ENCODE results near the gene SMAD6.

SMAD6 gene

GRCh38 chr15:66701422-66702034 lies 508 bp upstream of the SMAD6 start:
- peaks cover 22 to 33% of the 10 kb centered on the region in 2 donors for H3K4me1 ChIP-seq (ENCODE audit: control insufficient read depth in 2 of 2, insufficient read depth in 2 of 2, low read length in 2 of 2)
- no peaks in the 10 kb centered on the region for H3K27me3 ChIP-seq (ENCODE audit: control insufficient read depth in 2 of 2, insufficient read depth in 2 of 2, low read length in 2 of 2)
- H3K9me3 ChIP-seq (ENCODE audit: control insufficient read depth in 2 of 2, low read length in 2 of 2): no peaks in the 10 kb centered on the region
- no peaks in the 10 kb centered on the region for H3K36me3 ChIP-seq (ENCODE audit: control insufficient read depth in 2 of 2, insufficient read depth in 2 of 2, low read length in 2 of 2)
- peak overlapping the region; percentile 38 to 65 for H3K9ac ChIP-seq (ENCODE audit: low read depth in 1 of 2, low read length in 2 of 2)
- H3K4me3 ChIP-seq (ENCODE audit: low read length in 2 of 2): peak overlapping the region; percentile 75 to 87
- peak overlapping the region; percentile 75 to 88 for H3K27ac ChIP-seq (ENCODE audit: low read depth in 2 of 2, low read length in 2 of 2)

GRCh38 chr15:66702787-66703539 lies 927 bp downstream of the SMAD6 start:
- Histone ChIP-seq H3K4me1 (ENCODE audit: control insufficient read depth in 2 of 2, insufficient read depth in 2 of 2, low read length in 2 of 2) (peaks cover 34 to 44% of the 10 kb centered on the region in 2 donors), H3K9ac (ENCODE audit: low read depth in 1 of 2, low read length in 2 of 2) (peak overlapping the region; percentile 75 to 76), H3K36me3 (ENCODE audit: control insufficient read depth in 2 of 2, insufficient read depth in 2 of 2, low read length in 2 of 2) (no peaks in the 10 kb centered on the region), H3K4me3 (ENCODE audit: low read length in 2 of 2) (peak overlapping the region; percentile 67 to 87), H3K27me3 (ENCODE audit: control insufficient read depth in 2 of 2, insufficient read depth in 2 of 2, low read length in 2 of 2) (no peaks in the 10 kb centered on the region), H3K9me3 (ENCODE audit: control insufficient read depth in 2 of 2, low read length in 2 of 2) (no peaks in the 10 kb centered on the region), H3K27ac (ENCODE audit: low read depth in 2 of 2, low read length in 2 of 2) (peak overlapping the region; percentile 75 to 88)

- Histone ChIP-seq H3K4me3 (ENCODE audit: low read length in 2 of 2) (peak overlapping the region; percentile 67 to 87), H3K4me1 (ENCODE audit: control insufficient read depth in 2 of 2, insufficient read depth in 2 of 2, low read length in 2 of 2) (peaks cover 34 to 41% of the 10 kb centered on the region in 2 donors), H3K9me3 (ENCODE audit: control insufficient read depth in 2 of 2, low read length in 2 of 2) (no peaks in the 10 kb centered on the region), H3K36me3 (ENCODE audit: control insufficient read depth in 2 of 2, insufficient read depth in 2 of 2, low read length in 2 of 2) (no peaks in the 10 kb centered on the region), H3K27ac (ENCODE audit: low read depth in 2 of 2, low read length in 2 of 2) (peak overlapping the region; percentile 32 to 75), H3K9ac (ENCODE audit: low read depth in 1 of 2, low read length in 2 of 2) (peak overlapping the region; percentile 56 to 75), H3K27me3 (ENCODE audit: control insufficient read depth in 2 of 2, insufficient read depth in 2 of 2, low read length in 2 of 2) (no peaks in the 10 kb centered on the region)
Observed at GRCh38 chr15:66703540-66703941, 1.5 kb downstream of the SMAD6 start.

GRCh38 chr15:66704019-66704802 lies 2.2 kb downstream of the SMAD6 start:
- peaks cover 34 to 41% of the 10 kb centered on the region in 2 donors for H3K4me1 ChIP-seq (ENCODE audit: control insufficient read depth in 2 of 2, insufficient read depth in 2 of 2, low read length in 2 of 2)

GRCh38 chr15:66704803-66705153 lies 2.7 kb downstream of the SMAD6 start:
- Histone ChIP-seq H3K27ac (ENCODE audit: low read depth in 2 of 2, low read length in 2 of 2) (no peak overlapping the region), H3K4me1 (ENCODE audit: control insufficient read depth in 2 of 2, insufficient read depth in 2 of 2, low read length in 2 of 2) (peaks cover 34 to 41% of the 10 kb centered on the region in 2 donors), H3K27me3 (ENCODE audit: control insufficient read depth in 2 of 2, insufficient read depth in 2 of 2, low read length in 2 of 2) (no peaks in the 10 kb centered on the region), H3K4me3 (ENCODE audit: low read length in 2 of 2) (peak overlapping the region; percentile 67 to 87), H3K9ac (ENCODE audit: low read depth in 1 of 2, low read length in 2 of 2) (peak overlapping the region in 1 of 2 donors; percentile 75), H3K36me3 (ENCODE audit: control insufficient read depth in 2 of 2, insufficient read depth in 2 of 2, low read length in 2 of 2) (no peaks in the 10 kb centered on the region), H3K9me3 (ENCODE audit: control insufficient read depth in 2 of 2, low read length in 2 of 2) (no peaks in the 10 kb centered on the region)

More at GRCh38 chr15:66704019-66704802, 2.2 kb downstream of the SMAD6 start:
- peak overlapping the region; percentile 67 to 87 for H3K4me3 ChIP-seq (ENCODE audit: low read length in 2 of 2)
- no peaks in the 10 kb centered on the region for H3K27me3 ChIP-seq (ENCODE audit: control insufficient read depth in 2 of 2, insufficient read depth in 2 of 2, low read length in 2 of 2)
- peak overlapping the region; percentile 56 to 75 for H3K9ac ChIP-seq (ENCODE audit: low read depth in 1 of 2, low read length in 2 of 2)
- no peaks in the 10 kb centered on the region for H3K9me3 ChIP-seq (ENCODE audit: control insufficient read depth in 2 of 2, low read length in 2 of 2)
- H3K27ac ChIP-seq (ENCODE audit: low read depth in 2 of 2, low read length in 2 of 2): peak overlapping the region; percentile 20 to 35
- H3K36me3 ChIP-seq (ENCODE audit: control insufficient read depth in 2 of 2, insufficient read depth in 2 of 2, low read length in 2 of 2): no peaks in the 10 kb centered on the region

GRCh38 chr15:66705277-66706146 lies 3.5 kb downstream of the SMAD6 start:
- H3K27ac ChIP-seq (ENCODE audit: low read depth in 2 of 2, low read length in 2 of 2): peak overlapping the region in 1 of 2 donors; percentile 4
- peaks cover 34 to 38% of the 10 kb centered on the region in 2 donors for H3K4me1 ChIP-seq (ENCODE audit: control insufficient read depth in 2 of 2, insufficient read depth in 2 of 2, low read length in 2 of 2)

GRCh38 chr15:66706225-66706732 lies 4.2 kb downstream of the SMAD6 start:
- H3K36me3 ChIP-seq (ENCODE audit: control insufficient read depth in 2 of 2, insufficient read depth in 2 of 2, low read length in 2 of 2): no peaks in the 10 kb centered on the region
- no peaks in the 10 kb centered on the region for H3K9me3 ChIP-seq (ENCODE audit: control insufficient read depth in 2 of 2, low read length in 2 of 2)
- H3K4me1 ChIP-seq (ENCODE audit: control insufficient read depth in 2 of 2, insufficient read depth in 2 of 2, low read length in 2 of 2): peaks cover 34 to 37% of the 10 kb centered on the region in 2 donors
- H3K27ac ChIP-seq (ENCODE audit: low read depth in 2 of 2, low read length in 2 of 2): peak overlapping the region in 1 of 2 donors; percentile 4
- H3K27me3 ChIP-seq (ENCODE audit: control insufficient read depth in 2 of 2, insufficient read depth in 2 of 2, low read length in 2 of 2): no peaks in the 10 kb centered on the region
- H3K9ac ChIP-seq (ENCODE audit: low read depth in 1 of 2, low read length in 2 of 2): no peak overlapping the region
- peak overlapping the region; percentile 3 to 33 for H3K4me3 ChIP-seq (ENCODE audit: low read length in 2 of 2)

More at GRCh38 chr15:66705277-66706146, 3.5 kb downstream of the SMAD6 start:
- H3K4me3 ChIP-seq (ENCODE audit: low read length in 2 of 2): peak overlapping the region; percentile 67 to 87
- H3K9me3 ChIP-seq (ENCODE audit: control insufficient read depth in 2 of 2, low read length in 2 of 2): no peaks in the 10 kb centered on the region
- no peaks in the 10 kb centered on the region for H3K36me3 ChIP-seq (ENCODE audit: control insufficient read depth in 2 of 2, insufficient read depth in 2 of 2, low read length in 2 of 2)
- no peaks in the 10 kb centered on the region for H3K27me3 ChIP-seq (ENCODE audit: control insufficient read depth in 2 of 2, insufficient read depth in 2 of 2, low read length in 2 of 2)
- peak overlapping the region in 1 of 2 donors; percentile 75 for H3K9ac ChIP-seq (ENCODE audit: low read depth in 1 of 2, low read length in 2 of 2)

- H3K4me1 ChIP-seq (ENCODE audit: control insufficient read depth in 2 of 2, insufficient read depth in 2 of 2, low read length in 2 of 2): peaks cover 33 to 34% of the 10 kb centered on the region in 2 donors
- H3K27ac ChIP-seq (ENCODE audit: low read depth in 2 of 2, low read length in 2 of 2): peak overlapping the region in 1 of 2 donors; percentile 26
- H3K4me3 ChIP-seq (ENCODE audit: low read length in 2 of 2): peak overlapping the region in 1 of 2 donors; percentile 3
- H3K27me3 ChIP-seq (ENCODE audit: control insufficient read depth in 2 of 2, insufficient read depth in 2 of 2, low read length in 2 of 2): no peaks in the 10 kb centered on the region
- H3K36me3 ChIP-seq (ENCODE audit: control insufficient read depth in 2 of 2, insufficient read depth in 2 of 2, low read length in 2 of 2): no peaks in the 10 kb centered on the region
- no peak overlapping the region for H3K9ac ChIP-seq (ENCODE audit: low read depth in 1 of 2, low read length in 2 of 2)
- H3K9me3 ChIP-seq (ENCODE audit: control insufficient read depth in 2 of 2, low read length in 2 of 2): no peaks in the 10 kb centered on the region
Observed at GRCh38 chr15:66706840-66707239, 4.8 kb downstream of the SMAD6 start.
